ENCODE measurements around the gene REV1.

GRCh38 chr2:99445065-99445464, 44.8 kb downstream of the REV1 start:
- TF ChIP-seq CTCF (IDR thresholded peaks at IDR 0.05; ENCODE audit: low read depth, low read length): no peak
- TF ChIP-seq POLR2A (IDR thresholded peaks at IDR 0.05; ENCODE audit: extremely low read depth, insufficient read length): no peak
- TF ChIP-seq MAX (IDR thresholded peaks at IDR 0.05; ENCODE audit: low read depth, low read length): no peak
